Fibroblast of lung (primary cell): Measurements from ENCODE around the gene FBN1.

Experiments
- CTCF ChIP-seq, 2 donors: IDR thresholded peaks in 1 of 2; conservative IDR thresholded peaks in 1 of 2; 1 replicate in 1 of 2; 2 replicates in 1 of 2; pipeline ENCODE4 v1.5.1; 2011 to 2012; ENCODE audit warnings: low read length in 2 of 2, control low read depth in 1 of 2, inconsistent platforms in 1 of 2, low read depth in 1 of 2, mild to moderate bottlenecking in 1 of 2
- EZH2 ChIP-seq: IDR thresholded peaks from 2 replicates; pipeline ENCODE4 v1.5.1; 2012; ENCODE audit warnings: low read length, control low read depth, mild to moderate bottlenecking; ENCODE audit errors: missing control alignments

- TF ChIP-seq CTCF (conservative IDR thresholded peaks at IDR 0.05 in 1 of 2, IDR thresholded peaks at IDR 0.05 in 1 of 2; ENCODE audit: low read depth in 1 of 2, low read length in 2 of 2) (no peak), EZH2 (no peak)
These were observed 278.8 kb downstream of the FBN1 start for GRCh38 chr15:48366584-48367312.
